Fibroblast of the aortic adventitia (primary cell): ENCODE measurements around the gene PCDHGB5. TPM values are rescaled to one million over a fixed set of nuclear protein-coding genes. Genes with fewer than 3 reads are reported as not detected.

Experiments used
- DNase-seq: peaks from one replicate; pipeline ENCODE4 v3.0.0-alpha.2; 2010; ENCODE audit warnings: low read depth
- H3K4me3 ChIP-seq: 2 replicates; pipeline ENCODE4 v1.5.1; 2011; ENCODE audit warnings: low read depth, mild to moderate bottlenecking, control low read depth, low read length, moderate library complexity
- CTCF ChIP-seq: IDR thresholded peaks from 2 replicates; pipeline ENCODE4 v1.5.1; 2011; ENCODE audit warnings: mild to moderate bottlenecking, low read length, control low read depth, inconsistent platforms; ENCODE audit not compliant: insufficient read depth
- total RNA-seq: library from RNA; depleted of rRNA; stranded (reverse); fragments of >200 nt; gene quantifications from 2 replicates; pipeline ENCODE4 v1.2.3, GENCODE V29; 2012; ENCODE audit warnings: low replicate concordance

PCDHGB5 gene
- total RNA-seq, 1 donor = 19.9 TPM

DNA sequence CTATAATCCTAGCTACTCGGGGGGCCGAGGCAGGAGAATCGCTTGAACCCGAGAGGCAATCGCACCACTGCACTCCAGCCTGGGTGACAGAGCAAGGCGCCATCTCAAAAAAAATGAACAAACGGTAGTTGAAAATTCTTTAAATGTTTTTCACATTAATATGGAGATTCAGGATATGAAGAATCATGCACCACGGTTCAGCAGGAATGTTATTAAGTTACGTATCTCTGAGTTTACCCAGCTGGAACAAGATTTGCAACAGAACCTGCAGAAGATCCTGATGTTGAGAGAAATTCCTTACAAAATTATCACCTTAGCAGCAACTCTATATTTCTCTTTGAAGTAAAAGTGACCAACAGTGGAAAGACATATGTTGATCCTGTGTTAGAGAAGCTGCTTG lies 42.6 kb downstream of the PCDHGB5 start:
- no peak overlapping the region for H3K4me3 ChIP-seq
- no peak for DNase-seq
- no peak for TF ChIP-seq CTCF

GRCh38 chr5:141441571-141442170 lies 43.9 kb downstream of the PCDHGB5 start:
- no peak overlapping the region for H3K4me3 ChIP-seq
- no peak for TF ChIP-seq CTCF
- DNase-seq = no peak

Other genes with a start within 250 kb of the PCDHGB5 start
- 0.18 TPM in 1 of 2 replicates, not detected in the other for gene PCDHB6, start 247.9 kb upstream of the PCDHGB5 start, total RNA-seq
- gene PCDHB7, start 225.3 kb upstream of the PCDHGB5 start, total RNA-seq = 0.63 and 0.98 TPM in 2 replicates
- gene PCDHB8, start 220.2 kb upstream of the PCDHGB5 start, total RNA-seq = 0.16 and 0.27 TPM in 2 replicates
- 0.25 and 0.36 TPM in 2 replicates for gene PCDHB16, start 215.6 kb upstream of the PCDHGB5 start, total RNA-seq
- 0.41 and 1.2 TPM in 2 replicates for gene PCDHB9, start 210.8 kb upstream of the PCDHGB5 start, total RNA-seq
- 0.36 and 0.41 TPM in 2 replicates for gene PCDHB10, start 205.6 kb upstream of the PCDHGB5 start, total RNA-seq
- gene PCDHB11, start 198.3 kb upstream of the PCDHGB5 start, total RNA-seq = 0.08 and 0.27 TPM in 2 replicates
- 0.18 and 0.25 TPM in 2 replicates for gene PCDHB12, start 189.2 kb upstream of the PCDHGB5 start, total RNA-seq
- 0.27 and 0.65 TPM in 2 replicates for gene PCDHB13, start 184.0 kb upstream of the PCDHGB5 start, total RNA-seq
- gene PCDHB14, start 174.6 kb upstream of the PCDHGB5 start, total RNA-seq = 0.45 and 0.74 TPM in 2 replicates
- gene PCDHB15, start 152.6 kb upstream of the PCDHGB5 start, total RNA-seq = 0.09 TPM in 1 of 2 replicates, not detected in the other
- gene SLC25A2, start 93.9 kb upstream of the PCDHGB5 start, total RNA-seq = 0.72 TPM in 1 of 2 replicates, not detected in the other
- gene TAF7, start 77.2 kb upstream of the PCDHGB5 start, total RNA-seq = 62.1 and 66.0 TPM in 2 replicates
- 0.90 and 1.4 TPM in 2 replicates for gene PCDHGA1, start 67.4 kb upstream of the PCDHGB5 start, total RNA-seq
- 2.5 and 3.9 TPM in 2 replicates for gene PCDHGA2, start 59.2 kb upstream of the PCDHGB5 start, total RNA-seq
- gene PCDHGA3, start 54.1 kb upstream of the PCDHGB5 start, total RNA-seq = 1.1 and 4.4 TPM in 2 replicates
- gene PCDHGB1, start 47.8 kb upstream of the PCDHGB5 start, total RNA-seq = 3.1 and 4.2 TPM in 2 replicates
- gene PCDHGA4, start 42.9 kb upstream of the PCDHGB5 start, total RNA-seq = 3.7 and 9.9 TPM in 2 replicates
- gene PCDHGB2, start 38.0 kb upstream of the PCDHGB5 start, total RNA-seq = 1.3 and 5.7 TPM in 2 replicates
- 1.7 and 3.5 TPM in 2 replicates for gene PCDHGA5, start 33.8 kb upstream of the PCDHGB5 start, total RNA-seq
- 7.7 and 9.6 TPM in 2 replicates for gene PCDHGB3, start 27.7 kb upstream of the PCDHGB5 start, total RNA-seq
- 3.9 and 7.4 TPM in 2 replicates for gene PCDHGA6, start 24.1 kb upstream of the PCDHGB5 start, total RNA-seq
- gene PCDHGA7, start 15.2 kb upstream of the PCDHGB5 start, total RNA-seq = 2.9 and 8.4 TPM in 2 replicates
- gene PCDHGB4, start 10.2 kb upstream of the PCDHGB5 start, total RNA-seq = 9.0 and 17.4 TPM in 2 replicates
- gene PCDHGA8, start 5.3 kb upstream of the PCDHGB5 start, total RNA-seq = 2.5 and 3.8 TPM in 2 replicates
- 4.1 and 7.3 TPM in 2 replicates for gene PCDHGA9, start 4.8 kb downstream of the PCDHGB5 start, total RNA-seq
- 3.8 and 5.8 TPM in 2 replicates for gene PCDHGB6, start 10.1 kb downstream of the PCDHGB5 start, total RNA-seq
- gene PCDHGA10, start 15.0 kb downstream of the PCDHGB5 start, total RNA-seq = 10.6 and 22.2 TPM in 2 replicates
- gene PCDHGB7, start 19.7 kb downstream of the PCDHGB5 start, total RNA-seq = 16.7 and 22.1 TPM in 2 replicates
- 7.6 and 17.8 TPM in 2 replicates for gene PCDHGA11, start 23.1 kb downstream of the PCDHGB5 start, total RNA-seq
- gene PCDHGA12, start 32.6 kb downstream of the PCDHGB5 start, total RNA-seq = 39.7 and 50.5 TPM in 2 replicates
- gene PCDHGC3, start 78.0 kb downstream of the PCDHGB5 start, total RNA-seq = 53.7 and 97.7 TPM in 2 replicates
- 2.5 and 5.2 TPM in 2 replicates for gene PCDHGC4, start 87.1 kb downstream of the PCDHGB5 start, total RNA-seq
- 7.0 and 10.5 TPM in 2 replicates for gene PCDHGC5, start 91.1 kb downstream of the PCDHGB5 start, total RNA-seq
- 16.3 and 22.1 TPM in 2 replicates for gene DIAPH1, start 221.1 kb downstream of the PCDHGB5 start, total RNA-seq
- 48.4 and 51.4 TPM in 2 replicates for gene HDAC3, start 238.9 kb downstream of the PCDHGB5 start, total RNA-seq
- 2.6 and 6.6 TPM in 2 replicates for gene RELL2, start 239.1 kb downstream of the PCDHGB5 start, total RNA-seq